HEK293 (cell line): ENCODE results near the gene MRPL20.

Experiments
- CTCF ChIA-PET: fragments of 350-600 bp; formaldehyde crosslinking; extraction: SDS; loops from one replicate; lab custom pipeline; 2021; ENCODE audit warnings: antibody characterized with exemption; lab: Yijun Ruan, JAX
- POLR2A ChIA-PET: fragments of 300-600 bp; formaldehyde crosslinking; extraction: SDS; loops from one replicate; lab custom pipeline; 2020; ENCODE audit warnings: antibody characterized with exemption, inconsistent platforms; lab: Yijun Ruan, JAX
- H3K27ac ChIP-seq: fragments of 200-500 bp; sonication (Bioruptor generic); 2 replicates; pipeline ENCODE4 v1.5.1; 2014; ENCODE audit warnings: low read depth, low read length, control low read depth, inconsistent platforms; ENCODE audit errors: extremely low read depth
- H3K36me3 ChIP-seq, 2 experiments: fragments of 200-500 bp in 1 of 2; sonication (Bioruptor generic) in 1 of 2; 1 replicate in 1 of 2; 2 replicates in 1 of 2; pipeline ENCODE4 v1.5.1; 2014 to 2017; ENCODE audit warnings: inconsistent platforms in 2 of 2, low read length in 2 of 2; ENCODE audit not compliant: control insufficient read depth in 2 of 2, insufficient read depth in 1 of 2
- H3K4me1 ChIP-seq: fragments of 200-500 bp; sonication (Bioruptor generic); 2 replicates; pipeline ENCODE4 v1.5.1; 2014; ENCODE audit warnings: mild to moderate bottlenecking, low read length, inconsistent platforms; ENCODE audit not compliant: control insufficient read depth, insufficient read depth
- H3K4me3 ChIP-seq: 2 replicates; pipeline ENCODE4 v1.5.1; 2011; ENCODE audit warnings: low read depth, mild to moderate bottlenecking, control low read depth, low read length, moderate library complexity
- H3K9me3 ChIP-seq: fragments of 200-500 bp; sonication (Bioruptor generic); 2 replicates; pipeline ENCODE4 v1.5.1; 2014; ENCODE audit warnings: low read depth, low read length, inconsistent platforms; ENCODE audit not compliant: control insufficient read depth, insufficient read depth
- ELK4 ChIP-seq: IDR thresholded peaks from 2 replicates; pipeline ENCODE4 v1.6.1; 2011; ENCODE audit warnings: mild to moderate bottlenecking, low read depth, low read length, borderline replicate concordance
- GLIS2 ChIP-seq: fragments of 450-650 bp; formaldehyde crosslinking; IDR thresholded peaks from 2 replicates; pipeline ENCODE4 v1.5.1; 2016; ENCODE audit warnings: missing biosample characterization, missing genetic modification characterization
- ZBTB49 ChIP-seq: fragments of 450-650 bp; formaldehyde crosslinking; IDR thresholded peaks from 2 replicates; pipeline ENCODE4 v1.5.1; 2016; ENCODE audit warnings: missing biosample characterization, missing genetic modification characterization, low read depth
- ZBTB6 ChIP-seq: fragments of 450-650 bp; formaldehyde crosslinking; IDR thresholded peaks from 2 replicates; pipeline ENCODE4 v1.5.1; 2017; ENCODE audit warnings: missing biosample characterization, missing genetic modification characterization
- ZFHX2 ChIP-seq: fragments of 450-650 bp; formaldehyde crosslinking; conservative IDR thresholded peaks from 2 replicates; pipeline ENCODE4 v1.5.1; 2016; ENCODE audit warnings: missing biosample characterization, missing genetic modification characterization
- ZIC2 ChIP-seq: fragments of 450-650 bp; formaldehyde crosslinking; IDR thresholded peaks from 2 replicates; pipeline ENCODE4 v1.5.1; 2016; ENCODE audit warnings: missing biosample characterization, missing genetic modification characterization
- ZNF155 ChIP-seq: fragments of 450-650 bp; formaldehyde crosslinking; IDR thresholded peaks from 2 replicates; pipeline ENCODE4 v1.5.1; 2016; ENCODE audit warnings: missing biosample characterization, missing genetic modification characterization
- ZNF19 ChIP-seq: fragments of 450-650 bp; formaldehyde crosslinking; IDR thresholded peaks from 2 replicates; pipeline ENCODE4; 2016; ENCODE audit warnings: missing biosample characterization, missing genetic modification characterization, low read depth
- ZNF211 ChIP-seq: fragments of 450-650 bp; formaldehyde crosslinking; IDR thresholded peaks from 2 replicates; pipeline ENCODE4 v1.5.1; 2016; ENCODE audit warnings: low read depth, missing biosample characterization, missing genetic modification characterization
- ZNF266 ChIP-seq: fragments of 450-650 bp; formaldehyde crosslinking; IDR thresholded peaks from 2 replicates; pipeline ENCODE4 v1.5.1; 2016; ENCODE audit warnings: missing biosample characterization, missing genetic modification characterization, low read depth
- ZNF280D ChIP-seq: fragments of 450-650 bp; formaldehyde crosslinking; IDR thresholded peaks from 2 replicates; pipeline ENCODE4 v1.5.1; 2016; ENCODE audit warnings: missing biosample characterization, missing genetic modification characterization
- ZNF354C ChIP-seq: fragments of 450-650 bp; formaldehyde crosslinking; IDR thresholded peaks from 2 replicates; pipeline ENCODE4 v1.5.1; 2016; ENCODE audit warnings: missing biosample characterization, missing genetic modification characterization, low read depth, borderline replicate concordance
- ZNF391 ChIP-seq: fragments of 450-650 bp; formaldehyde crosslinking; IDR thresholded peaks from 2 replicates; pipeline ENCODE4 v1.5.1; 2016; ENCODE audit warnings: low read depth, missing biosample characterization, missing genetic modification characterization, borderline replicate concordance
- ZNF473 ChIP-seq: fragments of 450-650 bp; formaldehyde crosslinking; IDR thresholded peaks from 2 replicates; pipeline ENCODE4 v1.5.1; 2017; ENCODE audit warnings: missing biosample characterization, missing genetic modification characterization
- ZNF513 ChIP-seq: fragments of 450-650 bp; IDR thresholded peaks from 2 replicates; pipeline ENCODE4 v1.5.1; 2018; ENCODE audit warnings: missing biosample characterization, missing genetic modification characterization
- ZNF571 ChIP-seq: fragments of 450-650 bp; formaldehyde crosslinking; IDR thresholded peaks from 2 replicates; pipeline ENCODE4 v1.5.0; 2017; ENCODE audit warnings: missing biosample characterization, missing genetic modification characterization
- ZNF580 ChIP-seq: fragments of 450-650 bp; formaldehyde crosslinking; IDR thresholded peaks from 2 replicates; pipeline ENCODE4 v1.5.1; 2016; ENCODE audit warnings: missing biosample characterization, missing genetic modification characterization
- ZNF600 ChIP-seq: fragments of 450-650 bp; formaldehyde crosslinking; IDR thresholded peaks from 2 replicates; pipeline ENCODE4 v1.5.1; 2016; ENCODE audit warnings: missing biosample characterization, missing genetic modification characterization
- ZNF626 ChIP-seq: fragments of 450-650 bp; sonication (Bioruptor Pico); formaldehyde crosslinking; IDR thresholded peaks from 2 replicates; pipeline ENCODE4 v1.5.1; 2018; ENCODE audit warnings: missing biosample characterization, missing genetic modification characterization, inconsistent platforms
- ZNF76 ChIP-seq: fragments of 450-650 bp; formaldehyde crosslinking; IDR thresholded peaks from 2 replicates; pipeline ENCODE4; 2016; ENCODE audit warnings: low read depth, missing biosample characterization, missing genetic modification characterization, borderline replicate concordance
- ZNF768 ChIP-seq: fragments of 450-650 bp; formaldehyde crosslinking; IDR thresholded peaks from 2 replicates; pipeline ENCODE4 v1.5.1; 2018; ENCODE audit warnings: missing biosample characterization, mild to moderate bottlenecking, missing genetic modification characterization
- ZNF776 ChIP-seq: fragments of 450-650 bp; formaldehyde crosslinking; IDR thresholded peaks from 2 replicates; pipeline ENCODE4 v1.5.0; 2017; ENCODE audit warnings: missing biosample characterization, missing genetic modification characterization, borderline replicate concordance
- ZNF843 ChIP-seq: fragments of 450-650 bp; formaldehyde crosslinking; IDR thresholded peaks from 2 replicates; pipeline ENCODE4 v1.5.1; 2016; ENCODE audit warnings: missing biosample characterization, missing genetic modification characterization

MRPL20 gene

GRCh38 chr1:1395166-1395565 lies 11.9 kb downstream of the MRPL20 start (continued):
- TF ChIP-seq ZNF280D (tag by site-specific recombination) (no peak), ZNF211 (tag by site-specific recombination) (no peak), ZNF626 (no peak), ZNF354C (tag by site-specific recombination) (no peak), ZIC2 (tag by site-specific recombination) (no peak), ZNF768 (tag by site-specific recombination) (no peak), ELK4 (no peak), ZNF155 (tag by site-specific recombination) (no peak), ZBTB6 (tag by site-specific recombination) (no peak)

- H3K27ac ChIP-seq, result no peak overlapping the region
- ChIA-PET POLR2A (interaction anchor here (0.6 kb wide), 1 partner anchor 16 kb away, joined by 5 read pairs; no protein-coding TSS in a partner anchor), CTCF (interaction anchor here (0.6 to 1.8 kb wide), 2 partner anchors 19 to 46 kb away, joined by 3 to 5 read pairs; partner anchors contain the start of gene AURKAIP1)
- H3K9me3 ChIP-seq, result no peaks in the 10 kb centered on the region
- no peak overlapping the region for H3K4me3 ChIP-seq
- no peaks in the 10 kb centered on the region for H3K4me1 ChIP-seq
- peaks cover 61 to 93% of the 10 kb centered on the region in 2 experiments for H3K36me3 ChIP-seq
- TF ChIP-seq ZNF843 (no peak), ZNF600 (tag by site-specific recombination) (no peak), ZNF571 (tag by site-specific recombination) (no peak), ZNF391 (tag by site-specific recombination) (no peak), ZFHX2 (tag by site-specific recombination) (no peak), ZNF19 (tag by site-specific recombination) (no peak), ZNF473 (tag by site-specific recombination) (no peak), ZNF580 (tag by site-specific recombination) (no peak), ZNF513 (tag by site-specific recombination) (no peak), ZNF266 (no peak), ZNF76 (no peak), GLIS2 (no peak), ZBTB49 (tag by site-specific recombination) (no peak), ZNF776 (tag by site-specific recombination) (no peak)
Measured at GRCh38 chr1:1394116-1394515, 13.0 kb downstream of the MRPL20 start.
